Omental fat pad (tissue), 4 donors: Measurements from ENCODE around the gene TMEM192. TPM values are rescaled to one million over a fixed set of nuclear protein-coding genes. Genes with fewer than 3 reads are reported as not detected.
"Not testable (repeated sequence)": the region's sequence is repeated elsewhere in the genome, so short reads cannot be mapped to it uniquely, and the experiment has no call there.

Experiments
- ATAC-seq: fragments of 150-250 bp; one replicate; pipeline ENCODE4 v1.9.1; 2016; ENCODE audit warnings: mild to moderate bottlenecking, moderate library complexity; ENCODE audit not compliant: low FRiP score
- DNase-seq: peaks from one replicate; pipeline ENCODE4 v3.0.0-alpha.2; 2019; ENCODE audit warnings: low spot score
- total RNA-seq, 4 donors: library from RNA; depleted of rRNA; stranded (reverse); fragments of >200 nt; gene quantifications; one replicate each; pipeline ENCODE4 v1.1.0, GENCODE V29; 2016
- TF ChIP-seq, protein P1 (sequence below), 3 donors: fragments of 450-650 bp; IDR thresholded peaks; one replicate each; pipeline ENCODE4 v1.5.1; 2016 to 2017; ENCODE audit warnings: antibody characterized with exemption in 3 of 3, mild to moderate bottlenecking in 3 of 3, moderate library complexity in 2 of 3

The TMEM192 gene
- total RNA-seq, 4 donors from 2014 or later: 14.8 to 22.8 (median 15.7) TPM

DNA sequence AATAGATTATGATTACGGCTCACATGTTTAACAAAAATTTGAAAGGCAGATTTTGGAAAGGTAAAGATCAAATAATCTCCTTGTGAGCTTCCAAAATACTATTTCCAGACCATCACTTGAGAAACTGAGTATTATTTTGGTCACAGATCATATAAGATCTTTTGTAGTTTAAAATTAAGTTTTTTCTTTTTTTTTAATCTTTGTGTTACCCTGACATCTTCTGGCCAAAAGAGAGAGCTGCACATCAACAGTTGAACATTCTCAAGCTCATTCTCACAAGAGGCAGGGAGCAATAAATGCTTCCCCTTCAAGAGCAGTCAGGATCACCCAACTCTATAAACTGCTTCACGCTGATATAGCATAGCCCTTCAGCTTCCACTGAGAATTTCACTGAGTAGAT is 15.9 kb downstream of the TMEM192 start:
- TF ChIP-seq, protein P1, sequence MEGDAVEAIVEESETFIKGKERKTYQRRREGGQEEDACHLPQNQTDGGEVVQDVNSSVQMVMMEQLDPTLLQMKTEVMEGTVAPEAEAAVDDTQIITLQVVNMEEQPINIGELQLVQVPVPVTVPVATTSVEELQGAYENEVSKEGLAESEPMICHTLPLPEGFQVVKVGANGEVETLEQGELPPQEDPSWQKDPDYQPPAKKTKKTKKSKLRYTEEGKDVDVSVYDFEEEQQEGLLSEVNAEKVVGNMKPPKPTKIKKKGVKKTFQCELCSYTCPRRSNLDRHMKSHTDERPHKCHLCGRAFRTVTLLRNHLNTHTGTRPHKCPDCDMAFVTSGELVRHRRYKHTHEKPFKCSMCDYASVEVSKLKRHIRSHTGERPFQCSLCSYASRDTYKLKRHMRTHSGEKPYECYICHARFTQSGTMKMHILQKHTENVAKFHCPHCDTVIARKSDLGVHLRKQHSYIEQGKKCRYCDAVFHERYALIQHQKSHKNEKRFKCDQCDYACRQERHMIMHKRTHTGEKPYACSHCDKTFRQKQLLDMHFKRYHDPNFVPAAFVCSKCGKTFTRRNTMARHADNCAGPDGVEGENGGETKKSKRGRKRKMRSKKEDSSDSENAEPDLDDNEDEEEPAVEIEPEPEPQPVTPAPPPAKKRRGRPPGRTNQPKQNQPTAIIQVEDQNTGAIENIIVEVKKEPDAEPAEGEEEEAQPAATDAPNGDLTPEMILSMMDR (IDR thresholded peaks at IDR 0.05): no peak
- ATAC-seq (no peak), DNase-seq (no peak)

DNA sequence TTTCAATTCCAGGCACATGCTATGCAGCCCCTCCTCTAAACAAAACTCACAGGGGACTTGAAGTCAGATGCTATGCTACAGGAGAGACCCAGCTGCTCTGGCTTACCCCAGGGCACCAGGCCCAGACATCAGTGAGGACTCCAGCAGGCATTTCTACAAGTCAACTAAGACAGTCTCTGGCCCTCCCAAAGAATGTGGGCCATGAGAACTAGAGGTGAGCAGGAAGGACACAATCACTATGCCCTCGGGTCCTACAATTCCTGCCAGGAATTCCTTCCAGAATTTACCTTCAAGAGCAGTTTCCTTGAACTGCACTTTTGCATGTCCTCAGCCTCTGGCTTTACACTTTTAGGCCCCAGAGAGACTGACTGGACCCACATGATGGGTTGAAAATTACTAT is 17.4 kb downstream of the TMEM192 start:
- no peak for DNase-seq
- no peak for ATAC-seq

DNA sequence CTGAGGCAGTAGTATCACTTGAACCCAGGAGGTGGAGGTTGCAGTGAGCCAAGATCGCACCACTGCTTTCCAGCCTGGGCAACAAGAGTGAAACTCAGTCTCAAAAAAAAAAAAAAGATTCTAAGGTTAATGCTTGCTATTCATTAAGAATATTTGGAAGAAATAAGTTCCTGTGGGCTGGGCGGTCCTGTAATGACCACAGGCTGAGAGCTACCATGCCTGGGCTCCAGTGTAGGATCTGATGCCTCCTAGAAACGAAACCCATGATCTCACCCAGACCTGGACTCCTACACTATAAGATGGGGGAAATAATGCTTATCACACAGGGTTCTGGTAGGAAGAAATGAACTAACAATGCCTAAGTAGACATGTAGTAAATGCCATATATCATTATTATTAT is 17.8 kb downstream of the TMEM192 start:
- TF ChIP-seq, protein P1 (IDR thresholded peaks at IDR 0.05): no peak
- DNase-seq: no peak
- ATAC-seq: no peak

More for the DNA sequence above, 17.4 kb downstream of the TMEM192 start:
- TF ChIP-seq, protein P1 (IDR thresholded peaks at IDR 0.05): no peak

- DNase-seq, ATAC-seq: not testable (repeated sequence)
These were observed 20.5 kb downstream of the TMEM192 start for GRCh38 chr4:165092187-165092586.

- ATAC-seq (no peak), DNase-seq (no peak)
- TF ChIP-seq, protein P1 (IDR thresholded peaks at IDR 0.05): no peak
These were observed 24.3 kb downstream of the TMEM192 start for GRCh38 chr4:165088366-165088765.

GRCh38 chr4:165085946-165086345 is 26.7 kb downstream of the TMEM192 start:
- TF ChIP-seq, protein P1 (IDR thresholded peaks at IDR 0.05): no peak

GRCh38 chr4:165084787-165085186 is 27.9 kb downstream of the TMEM192 start:
- not testable (repeated sequence) for ATAC-seq, DNase-seq

More at GRCh38 chr4:165085946-165086345, 26.7 kb downstream of the TMEM192 start:
- no peak for DNase-seq
- no peak for ATAC-seq

DNA sequence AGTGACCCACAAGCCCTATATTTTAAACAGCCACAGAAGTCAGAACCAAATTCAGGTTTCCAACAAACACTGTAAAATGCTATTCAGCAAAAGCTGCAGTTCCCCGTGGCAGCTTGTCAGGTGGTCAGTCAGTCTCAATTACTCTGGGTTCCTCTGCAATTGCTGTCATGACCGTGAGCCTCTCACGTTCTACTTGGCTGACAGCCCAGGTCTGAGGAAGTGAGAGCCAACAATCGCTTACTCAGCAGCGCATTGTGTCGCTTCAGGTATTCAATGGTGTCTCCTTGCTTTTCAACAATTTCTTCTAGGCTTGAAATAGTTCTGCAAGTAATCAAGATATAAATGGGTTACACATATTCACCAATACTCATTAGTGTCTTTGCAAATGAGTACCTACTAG is 33.2 kb downstream of the TMEM192 start:
- TF ChIP-seq, protein P1 (IDR thresholded peaks at IDR 0.05): no peak
- DNase-seq (no peak), ATAC-seq (no peak)
